GM12878 (cell line): ENCODE results near the gene G6PC1. TPM values are rescaled to one million over a fixed set of nuclear protein-coding genes. Genes with fewer than 3 reads are reported as not detected.

Source experiments
- ATAC-seq: fragments of 200-7000 bp; cut with Tn5 transposase; 3 replicates; pipeline ENCODE4 v1.9.1; 2020; ENCODE audit warnings: mild to moderate bottlenecking, moderate library complexity
- BruUV-seq: library from RNA; stranded (reverse); fragments of 400-500 nt; replicated peaks from 2 replicates; lab custom pipeline; 2021; lab: Mats Ljungman, UMichigan
- CTCF ChIA-PET: fragments of 300-600 bp; sonication (Branson Sonifier 250); formaldehyde crosslinking; extraction: SDS; loops from one replicate; lab custom pipeline; 2021; ENCODE audit warnings: inconsistent platforms; lab: Yijun Ruan, JAX
- POLR2A ChIA-PET: fragments of 350-600 bp; formaldehyde crosslinking; extraction: SDS; loops from one replicate; lab custom pipeline; 2021; ENCODE audit warnings: inconsistent platforms; lab: Charles Lee
- RAD21 ChIA-PET: fragments of 300-600 bp; sonication (Branson Sonifier 250); formaldehyde crosslinking; loops from one replicate; lab custom pipeline; 2023; ENCODE audit warnings: antibody characterized with exemption; ENCODE audit not compliant: unreplicated experiment; lab: Charles Lee
- SMC1A ChIA-PET: fragments of 300-600 bp; sonication (Branson Sonifier 250); formaldehyde crosslinking; loops from one replicate; lab custom pipeline; 2023; ENCODE audit not compliant: unreplicated experiment, uncharacterized antibody; lab: Charles Lee
- DNase-seq: peaks from one replicate; pipeline ENCODE4 v3.0.0-alpha.2; 2011; ENCODE audit warnings: low read depth, low spot score
- FAIRE-seq: peaks from 3 replicates; lab custom pipeline; 2011; peaks lifted over from hg19 to GRCh38; lab: Jason Lieb, UNC
- H2AFZ ChIP-seq: 2 replicates; pipeline ENCODE4 v1.6.0; 2011; ENCODE audit warnings: low read depth, low read length, control low read depth; ENCODE audit not compliant: control insufficient read depth
- H3K27ac ChIP-seq: 2 replicates; pipeline ENCODE4 v1.5.1; 2011; ENCODE audit warnings: control low read depth; ENCODE audit not compliant: control insufficient read depth, insufficient read depth
- H3K27me3 ChIP-seq, 2 experiments: replicated peaks in 1 of 2; 2 replicates each; pipeline versions ENCODE4 v1.6.0 to v1.6.1; 2011; ENCODE audit warnings: low read length in 1 of 2; ENCODE audit not compliant: control insufficient read depth in 2 of 2, insufficient read depth in 2 of 2
- H3K36me3 ChIP-seq, 2 experiments: 2 replicates each; pipeline ENCODE4 v1.5.1; 2011; ENCODE audit warnings: low read length in 1 of 2; ENCODE audit not compliant: control insufficient read depth in 2 of 2, insufficient read depth in 2 of 2
- H3K4me1 ChIP-seq: 2 replicates; pipeline ENCODE4 v1.6.1; 2011; ENCODE audit warnings: mild to moderate bottlenecking, low read length, moderate library complexity, mixed read lengths; ENCODE audit not compliant: control insufficient read depth, insufficient read depth
- H3K4me2 ChIP-seq: 2 replicates; pipeline ENCODE4 v1.6.0; 2011; ENCODE audit warnings: control low read depth; ENCODE audit not compliant: control insufficient read depth, insufficient read depth
- H3K4me3 ChIP-seq: fragments of 200-600 bp; sonication (generic); 2 replicates; pipeline ENCODE4 v1.5.1; 2016
- H3K79me2 ChIP-seq: 2 replicates; pipeline ENCODE4 v1.6.0; 2011; ENCODE audit warnings: low read length; ENCODE audit not compliant: control insufficient read depth, insufficient read depth
- H3K9ac ChIP-seq: 2 replicates; pipeline ENCODE4 v1.8.0; 2011; ENCODE audit warnings: low read length, control low read depth, mixed read lengths; ENCODE audit not compliant: control insufficient read depth, insufficient read depth
- H3K9me3 ChIP-seq: replicated peaks from 3 replicates; pipeline ENCODE4 v1.5.1; 2011; ENCODE audit warnings: mild to moderate bottlenecking, low read length; ENCODE audit not compliant: control insufficient read depth, insufficient read depth
- H4K20me1 ChIP-seq: 2 replicates; pipeline ENCODE4 v1.6.0; 2011; ENCODE audit not compliant: control insufficient read depth, insufficient read depth
- BRCA1 ChIP-seq: IDR thresholded peaks from 2 replicates; pipeline ENCODE4 v1.6.1; 2011; ENCODE audit warnings: low read depth, low read length, improper control_type of control experiment
- FOXM1 ChIP-seq: IDR thresholded peaks from 2 replicates; pipeline ENCODE4 v1.6.1; 2012; ENCODE audit warnings: low read depth, mild to moderate bottlenecking, inconsistent platforms, low read length, moderate library complexity
- NRF1 ChIP-seq: conservative IDR thresholded peaks from 2 replicates; pipeline ENCODE4 v1.6.1; 2011; ENCODE audit warnings: mild to moderate bottlenecking, low read depth, low read length, improper control_type of control experiment
- RFX5 ChIP-seq: IDR thresholded peaks from 2 replicates; pipeline ENCODE4 v1.6.1; 2011; ENCODE audit warnings: low read depth, low read length, improper control_type of control experiment
- SMARCA5 ChIP-seq: fragments of 450-650 bp; IDR thresholded peaks from 2 replicates; pipeline ENCODE4 v1.6.1; 2017; ENCODE audit warnings: mild to moderate bottlenecking
- SP1 ChIP-seq: IDR thresholded peaks from one replicate; pipeline ENCODE4 v1.6.1; 2011; ENCODE audit warnings: low read depth, low read length
- ZBED1 ChIP-seq: IDR thresholded peaks from 2 replicates; pipeline ENCODE4 v1.6.1; 2016; ENCODE audit warnings: borderline replicate concordance
- ZBTB40 ChIP-seq: fragments of 450-650 bp; IDR thresholded peaks from 2 replicates; pipeline ENCODE4 v1.6.1; 2016; ENCODE audit warnings: mild to moderate bottlenecking, moderate library complexity, borderline replicate concordance
- WGBS: methylation state at CpG from one replicate; pipeline ENCODE4 v1.1.6; 2016; ENCODE audit warnings: low lambda C conversion rate; ENCODE audit not compliant: insufficient replicate concordance, insufficient coverage; ENCODE audit errors: missing lambda C conversion rate; 5-methylcytosine and 5-hydroxymethylcytosine counted together
- in situ Hi-C: fragments of 300-500 bp; cut with MboI; formaldehyde crosslinking; loops from 9 replicates; pipeline ENCODE4 v1.14.3; 2018; ENCODE audit warnings: mixed read lengths
- intact Hi-C: fragments of 100-400 bp; cut with micrococcal nuclease; formaldehyde crosslinking; loops from one replicate; pipeline ENCODE4 v1.14.2; 2022; ENCODE audit not compliant: unreplicated experiment
- polyA plus RNA-seq, 11 experiments: library from polyadenylated mRNA; depleted of rRNA in 4 of 11; unstranded in 6 of 11; stranded (reverse) in 5 of 11; fragments of >200 nt; fragmentation: Nextera tagmentation in 4 of 11; fragmentation: Illumina TruSeq in 1 of 11; extraction: Ambion mirVana in 4 of 11; extraction: Trizol in 1 of 11; gene quantifications; 1 replicate in 1 of 11; 2 replicates in 10 of 11; pipeline versions ENCODE4 v1.2.1 to v1.2.3, GENCODE V29; 2011 to 2016; ENCODE audit warnings: inconsistent platforms in 2 of 11, missing spikeins in 2 of 11, low read depth in 1 of 11
- total RNA-seq, 4 experiments: library from RNA; depleted of rRNA in 3 of 4; stranded (reverse); fragments of >200 nt in 3 of 4; fragmentation: Illumina TruSeq in 1 of 4; extraction: Trizol in 1 of 4; gene quantifications; 2 replicates each; pipeline versions ENCODE4 v1.2.1 to v1.2.3, GENCODE V29; 2013 to 2021
- TF ChIP-seq, protein P1 (sequence below): fragments of 450-650 bp; IDR thresholded peaks from 2 replicates; pipeline ENCODE4 v1.6.1; 2017; ENCODE audit warnings: mild to moderate bottlenecking

Gene G6PC1
- total and polyA plus RNA-seq, 10 of the 15 experiments (the other 5 are each of a cell fraction or from before 2014, with no cell fraction given), result not detected

GRCh38 chr17:42891539-42892152 lies 9.0 kb upstream of the G6PC1 start:
- H3K4me1 ChIP-seq, result no peaks in the 10 kb centered on the region
- no peak overlapping the region for H3K9ac ChIP-seq
- TF ChIP-seq ZBED1, result no peak
- no peak overlapping the region for H3K4me3 ChIP-seq
- H3K27me3 ChIP-seq, result no peaks in the 10 kb centered on the region
- RAD21 ChIA-PET, result no interaction called here
- H2AFZ ChIP-seq, result no peak overlapping the region
- POLR2A ChIA-PET, result no interaction called here
- CTCF ChIA-PET, result interaction anchor here (0.6 kb wide), 1 partner anchor 170 kb away, joined by 3 read pairs; no protein-coding TSS in a partner anchor
- H3K36me3 ChIP-seq, result no peaks in the 10 kb centered on the region
- H3K4me2 ChIP-seq, result no peak overlapping the region
- ATAC-seq, result no peak
- intact Hi-C loops (no loop called here), in situ Hi-C loops (no loop called here)
- no peaks in the 10 kb centered on the region for H4K20me1 ChIP-seq
- WGBS, result 37% methylated on average over 10 of the region's 10 CpGs
- no peaks in the 10 kb centered on the region for H3K9me3 ChIP-seq
- no peak overlapping the region for H3K27ac ChIP-seq
- SMC1A ChIA-PET, result no interaction called here
- no peak for FAIRE-seq
- no peak for DNase-seq
- no TSS peak for BruUV-seq
- no peaks in the 10 kb centered on the region for H3K79me2 ChIP-seq

DNA sequence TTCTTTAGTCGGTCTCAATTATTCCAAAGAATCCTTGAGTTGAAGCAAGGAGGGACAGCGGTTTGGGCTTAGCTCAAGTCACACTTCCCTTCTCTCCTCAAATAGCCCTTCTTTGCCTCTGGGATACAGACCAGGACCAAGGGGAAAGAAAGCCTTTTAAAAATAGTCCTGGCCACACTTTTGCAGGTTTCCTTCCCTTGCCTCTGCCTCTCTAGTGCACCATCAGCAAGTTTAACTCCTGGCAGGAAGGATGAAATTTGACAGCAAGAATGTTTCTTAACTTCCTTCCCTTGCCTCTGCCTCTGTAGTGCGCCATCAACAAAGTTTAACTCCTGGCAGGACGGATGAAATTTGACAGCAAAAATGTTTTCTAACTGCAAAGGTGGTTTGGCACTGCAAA lies 7.2 kb upstream of the G6PC1 start:
- Histone ChIP-seq H4K20me1 (no peaks in the 10 kb centered on the region), H3K9ac (no peak overlapping the region), H3K4me1 (no peaks in the 10 kb centered on the region), H3K79me2 (no peaks in the 10 kb centered on the region), H3K4me2 (no peak overlapping the region), H2AFZ (no peak overlapping the region), H3K27ac (no peak overlapping the region), H3K36me3 (no peaks in the 10 kb centered on the region), H3K4me3 (no peak overlapping the region), H3K27me3 (no peaks in the 10 kb centered on the region), H3K9me3 (no peaks in the 10 kb centered on the region)
- intact Hi-C loops, result no loop called here
- in situ Hi-C loops, result no loop called here
- FAIRE-seq (no peak), ATAC-seq (no peak), DNase-seq (no peak)
- ChIA-PET POLR2A (no interaction called here), RAD21 (no interaction called here), CTCF (no interaction called here), SMC1A (no interaction called here)
- WGBS, result 19% methylated on average over 4 of the region's 4 CpGs
- BruUV-seq, result no TSS peak
- TF ChIP-seq ZBTB40, result no peak
- TF ChIP-seq NRF1, result no peak
- no peak for TF ChIP-seq SMARCA5
- TF ChIP-seq RFX5, result no peak
- no peak for TF ChIP-seq FOXM1
- no peak for TF ChIP-seq BRCA1
- TF ChIP-seq SP1, result no peak
- TF ChIP-seq, protein P1, sequence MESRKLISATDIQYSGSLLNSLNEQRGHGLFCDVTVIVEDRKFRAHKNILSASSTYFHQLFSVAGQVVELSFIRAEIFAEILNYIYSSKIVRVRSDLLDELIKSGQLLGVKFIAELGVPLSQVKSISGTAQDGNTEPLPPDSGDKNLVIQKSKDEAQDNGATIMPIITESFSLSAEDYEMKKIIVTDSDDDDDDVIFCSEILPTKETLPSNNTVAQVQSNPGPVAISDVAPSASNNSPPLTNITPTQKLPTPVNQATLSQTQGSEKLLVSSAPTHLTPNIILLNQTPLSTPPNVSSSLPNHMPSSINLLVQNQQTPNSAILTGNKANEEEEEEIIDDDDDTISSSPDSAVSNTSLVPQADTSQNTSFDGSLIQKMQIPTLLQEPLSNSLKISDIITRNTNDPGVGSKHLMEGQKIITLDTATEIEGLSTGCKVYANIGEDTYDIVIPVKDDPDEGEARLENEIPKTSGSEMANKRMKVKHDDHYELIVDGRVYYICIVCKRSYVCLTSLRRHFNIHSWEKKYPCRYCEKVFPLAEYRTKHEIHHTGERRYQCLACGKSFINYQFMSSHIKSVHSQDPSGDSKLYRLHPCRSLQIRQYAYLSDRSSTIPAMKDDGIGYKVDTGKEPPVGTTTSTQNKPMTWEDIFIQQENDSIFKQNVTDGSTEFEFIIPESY, result no peak
